PC-3 (cell line): ENCODE data around the gene AUTS2.

Source experiments
- EZH2 ChIP-seq: fragments of 300-600 bp; sonication (generic); IDR thresholded peaks from one replicate; pipeline ENCODE4 v1.6.1; 2017; ENCODE audit warnings: antibody characterized with exemption, mild to moderate bottlenecking, low read length; ENCODE audit not compliant: unreplicated experiment
- TF ChIP-seq, protein P1 (sequence below): fragments of 300-600 bp; sonication (generic); conservative IDR thresholded peaks from 2 replicates; pipeline ENCODE4 v1.5.1; 2017; ENCODE audit warnings: antibody characterized with exemption, low read depth, mild to moderate bottlenecking, low read length

DNA sequence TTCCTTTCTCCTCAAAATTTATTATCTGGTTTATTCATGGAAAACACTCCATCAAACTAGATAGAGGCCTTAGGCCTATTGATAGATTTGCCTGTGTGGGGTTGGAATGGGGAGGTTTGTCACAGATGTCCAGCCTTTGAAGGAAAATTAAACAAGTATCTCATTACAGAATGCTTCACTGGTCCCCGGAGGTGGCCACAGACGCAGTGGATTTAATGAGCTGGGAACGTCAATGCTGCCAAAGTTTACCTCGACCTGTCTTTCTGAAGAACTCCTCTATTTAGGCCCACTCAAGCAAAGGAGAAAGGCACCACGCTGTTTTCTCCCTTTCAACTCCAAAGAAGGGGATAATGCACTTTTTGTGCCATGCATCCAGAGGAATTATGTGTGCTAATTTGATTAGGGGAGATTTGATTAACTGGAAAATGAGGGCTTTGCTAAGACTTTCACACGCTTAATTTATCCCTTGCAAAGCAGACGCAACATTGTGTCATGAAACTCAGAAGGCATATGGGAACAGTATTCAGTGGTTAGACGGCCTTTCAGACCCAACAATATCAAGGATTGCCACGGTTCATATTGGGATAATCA is 974.9 kb downstream of the AUTS2 start:
- TF ChIP-seq EZH2, result no peak
- TF ChIP-seq, protein P1, sequence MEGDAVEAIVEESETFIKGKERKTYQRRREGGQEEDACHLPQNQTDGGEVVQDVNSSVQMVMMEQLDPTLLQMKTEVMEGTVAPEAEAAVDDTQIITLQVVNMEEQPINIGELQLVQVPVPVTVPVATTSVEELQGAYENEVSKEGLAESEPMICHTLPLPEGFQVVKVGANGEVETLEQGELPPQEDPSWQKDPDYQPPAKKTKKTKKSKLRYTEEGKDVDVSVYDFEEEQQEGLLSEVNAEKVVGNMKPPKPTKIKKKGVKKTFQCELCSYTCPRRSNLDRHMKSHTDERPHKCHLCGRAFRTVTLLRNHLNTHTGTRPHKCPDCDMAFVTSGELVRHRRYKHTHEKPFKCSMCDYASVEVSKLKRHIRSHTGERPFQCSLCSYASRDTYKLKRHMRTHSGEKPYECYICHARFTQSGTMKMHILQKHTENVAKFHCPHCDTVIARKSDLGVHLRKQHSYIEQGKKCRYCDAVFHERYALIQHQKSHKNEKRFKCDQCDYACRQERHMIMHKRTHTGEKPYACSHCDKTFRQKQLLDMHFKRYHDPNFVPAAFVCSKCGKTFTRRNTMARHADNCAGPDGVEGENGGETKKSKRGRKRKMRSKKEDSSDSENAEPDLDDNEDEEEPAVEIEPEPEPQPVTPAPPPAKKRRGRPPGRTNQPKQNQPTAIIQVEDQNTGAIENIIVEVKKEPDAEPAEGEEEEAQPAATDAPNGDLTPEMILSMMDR, result no peak
